GM12892 (cell line): ENCODE measurements around the gene EDN2.

Experiments used
- POLR2AphosphoS5 ChIP-seq: IDR thresholded peaks from 2 replicates; pipeline ENCODE4 v1.6.1; 2011; ENCODE audit warnings: low read depth, low read length, control low read depth
- TAF1 ChIP-seq: IDR thresholded peaks from 2 replicates; pipeline ENCODE4 v1.6.1; 2011; ENCODE audit warnings: low read depth, mild to moderate bottlenecking, control low read depth, low read length, borderline replicate concordance

DNA sequence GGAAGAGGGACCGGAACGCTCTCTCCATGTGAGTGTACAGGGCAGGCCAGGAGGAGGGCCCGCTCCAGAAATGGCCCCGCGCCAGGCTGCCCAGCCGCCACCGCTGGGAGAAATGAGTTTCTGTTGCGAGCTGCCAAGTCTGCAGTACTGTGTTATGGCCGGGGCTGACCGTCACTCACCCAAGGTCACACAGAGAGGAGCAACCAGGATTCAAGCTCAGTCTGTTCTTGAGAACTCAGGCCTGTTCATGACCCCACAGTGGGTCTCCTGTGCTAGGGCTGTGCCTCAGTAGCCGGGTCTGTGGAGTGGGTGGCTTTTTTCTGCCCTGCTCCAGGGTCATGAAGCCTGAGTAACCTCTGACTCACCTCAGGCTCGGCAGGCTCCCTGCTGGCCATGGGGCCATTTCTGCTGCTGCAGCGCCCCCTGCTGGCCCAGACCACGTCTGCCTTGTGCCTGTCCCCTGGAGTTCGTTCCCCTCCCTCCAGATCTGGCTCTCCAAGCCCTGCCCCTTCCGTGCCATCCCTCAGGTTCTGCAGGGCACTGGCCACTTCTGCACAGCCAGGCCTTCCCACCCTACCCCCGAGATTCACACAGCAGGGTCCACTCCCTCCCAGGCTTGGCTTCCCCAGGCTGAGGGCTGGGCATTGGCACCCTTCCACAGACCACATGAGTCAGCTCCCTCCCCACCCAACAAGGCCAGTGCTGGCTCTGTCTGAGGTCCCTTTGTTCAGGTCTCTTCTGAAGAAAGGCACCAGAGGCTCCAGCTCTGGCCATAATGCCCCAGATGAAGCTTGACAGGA is 51.8 kb downstream of the EDN2 start:
- no peak for TF ChIP-seq POLR2AphosphoS5
- TF ChIP-seq TAF1, result no peak
